Measurements from ENCODE around the gene PLEKHA6. TPM values are rescaled to one million over a fixed set of nuclear protein-coding genes. Genes with fewer than 3 reads are reported as not detected.

Gene PLEKHA6
- total RNA-seq, 4 donors from 2014 or later: 5.9 to 13.6 (median 8.4) TPM

GRCh38 chr1:204225841-204226735, 133.6 kb downstream of the PLEKHA6 start:
- no peaks in the 10 kb centered on the region for H3K27me3 ChIP-seq
- no peaks in the 10 kb centered on the region for H3K36me3 ChIP-seq
- no peaks in the 10 kb centered on the region for H3K9me3 ChIP-seq
- no peak overlapping the region for H3K4me3 ChIP-seq
- DNase-seq: no peak
- no peaks in the 10 kb centered on the region for H3K4me1 ChIP-seq
- no peak overlapping the region for H3K27ac ChIP-seq
- intact Hi-C loops (cut with DNase I; ENCODE audit: low total_unique reads): no loop called here
- TF ChIP-seq CTCF (IDR thresholded peaks at IDR 0.05) (no peak), POLR2A (IDR thresholded peaks at IDR 0.05) (no peak)

GRCh38 chr1:204224655-204225054, 135.1 kb downstream of the PLEKHA6 start:
- TF ChIP-seq CTCF (IDR thresholded peaks at IDR 0.05): no peak
- no peak for TF ChIP-seq POLR2A (IDR thresholded peaks at IDR 0.05)
- Histone ChIP-seq H3K4me1 (no peaks in the 10 kb centered on the region), H3K27ac (no peak overlapping the region), H3K9me3 (no peaks in the 10 kb centered on the region), H3K36me3 (no peaks in the 10 kb centered on the region), H3K4me3 (no peak overlapping the region), H3K27me3 (no peaks in the 10 kb centered on the region)
- no peak for DNase-seq
- intact Hi-C loops (cut with DNase I; ENCODE audit: low total_unique reads): no loop called here

- no peaks in the 10 kb centered on the region for H3K27me3 ChIP-seq
- no peak overlapping the region for H3K27ac ChIP-seq
- no peak overlapping the region for H3K4me3 ChIP-seq
- intact Hi-C loops (cut with DNase I; ENCODE audit: low total_unique reads): no loop called here
- no peak for TF ChIP-seq CTCF (IDR thresholded peaks at IDR 0.05)
- TF ChIP-seq POLR2A (IDR thresholded peaks at IDR 0.05): no peak
- H3K36me3 ChIP-seq: no peaks in the 10 kb centered on the region
- H3K4me1 ChIP-seq: no peaks in the 10 kb centered on the region
- no peak for DNase-seq
- H3K9me3 ChIP-seq: no peaks in the 10 kb centered on the region
These were observed 136.4 kb downstream of the PLEKHA6 start for GRCh38 chr1:204223129-204223860.

GRCh38 chr1:204222764-204223055, 137.0 kb downstream of the PLEKHA6 start:
- intact Hi-C loops (cut with DNase I; ENCODE audit: low total_unique reads): no loop called here
- TF ChIP-seq POLR2A (IDR thresholded peaks at IDR 0.05): no peak
- Histone ChIP-seq H3K9me3 (no peaks in the 10 kb centered on the region), H3K4me1 (no peaks in the 10 kb centered on the region), H3K27ac (no peak overlapping the region), H3K36me3 (no peaks in the 10 kb centered on the region), H3K27me3 (no peaks in the 10 kb centered on the region), H3K4me3 (no peak overlapping the region)
- no peak for DNase-seq

GRCh38 chr1:204222006-204222763, 137.5 kb downstream of the PLEKHA6 start:
- no peaks in the 10 kb centered on the region for H3K27me3 ChIP-seq
- intact Hi-C loops (cut with DNase I; ENCODE audit: low total_unique reads): no loop called here
- no peak overlapping the region for H3K27ac ChIP-seq
- no peak for DNase-seq
- H3K4me3 ChIP-seq: no peak overlapping the region
- no peaks in the 10 kb centered on the region for H3K9me3 ChIP-seq
- no peaks in the 10 kb centered on the region for H3K36me3 ChIP-seq
- no peaks in the 10 kb centered on the region for H3K4me1 ChIP-seq
- TF ChIP-seq POLR2A (IDR thresholded peaks at IDR 0.05) (no peak), CTCF (IDR thresholded peaks at IDR 0.05) (no peak)
